Activated T-cell treated with anti-CD3 and anti-CD28 coated beads, Interleukin-2, amount 50 U/mL, for 1 hour (primary cell): ENCODE results near the gene PCDH7.

Experiments used
- DNase-seq: peaks from one replicate; pipeline ENCODE4 v3.0.0-alpha.2; 2020

The PCDH7 gene

GRCh38 chr4:30728311-30728710 lies 8.1 kb downstream of the PCDH7 start:
- no peak for DNase-seq

GRCh38 chr4:30743897-30744296 lies 23.7 kb downstream of the PCDH7 start:
- DNase-seq: no peak

- no peak for DNase-seq
These were observed 24.2 kb downstream of the PCDH7 start for GRCh38 chr4:30744386-30744785.

- DNase-seq: no peak
These were observed 24.9 kb downstream of the PCDH7 start for GRCh38 chr4:30744957-30745640.

GRCh38 chr4:30746735-30747134 lies 26.6 kb downstream of the PCDH7 start:
- no peak for DNase-seq

- no peak for DNase-seq
These were observed 33.1 kb downstream of the PCDH7 start for GRCh38 chr4:30753316-30753715.

- no peak for DNase-seq
These were observed 33.9 kb downstream of the PCDH7 start for GRCh38 chr4:30754021-30754420.

- no peak for DNase-seq
These were observed 35.2 kb downstream of the PCDH7 start for GRCh38 chr4:30755346-30755745.

- DNase-seq: no peak
These were observed 36.4 kb downstream of the PCDH7 start for GRCh38 chr4:30756553-30756952.

GRCh38 chr4:30757357-30757756 lies 37.2 kb downstream of the PCDH7 start:
- no peak for DNase-seq

- no peak for DNase-seq
These were observed 40.4 kb downstream of the PCDH7 start for GRCh38 chr4:30760551-30760950.

- no peak for DNase-seq
These were observed 43.2 kb downstream of the PCDH7 start for GRCh38 chr4:30763321-30763727.

- no peak for DNase-seq
These were observed 44.9 kb downstream of the PCDH7 start for GRCh38 chr4:30765022-30765421.

GRCh38 chr4:30767147-30767845 lies 47.1 kb downstream of the PCDH7 start:
- DNase-seq: no peak

GRCh38 chr4:30768277-30768676 lies 48.1 kb downstream of the PCDH7 start:
- DNase-seq: no peak

GRCh38 chr4:30769093-30769492 lies 48.9 kb downstream of the PCDH7 start:
- no peak for DNase-seq

GRCh38 chr4:30770049-30770549 lies 49.9 kb downstream of the PCDH7 start:
- DNase-seq: no peak

GRCh38 chr4:30770812-30771211 lies 50.6 kb downstream of the PCDH7 start:
- DNase-seq: no peak

GRCh38 chr4:30776451-30776850 lies 56.3 kb downstream of the PCDH7 start:
- no peak for DNase-seq

GRCh38 chr4:30776921-30777415 lies 56.8 kb downstream of the PCDH7 start:
- no peak for DNase-seq
